ENCODE data around the gene LMNTD1. TPM values are rescaled to one million over a fixed set of nuclear protein-coding genes. Genes with fewer than 3 reads are reported as not detected.

Gene LMNTD1
- total RNA-seq, 1 experiment from 2014 or later = not detected

DNA sequence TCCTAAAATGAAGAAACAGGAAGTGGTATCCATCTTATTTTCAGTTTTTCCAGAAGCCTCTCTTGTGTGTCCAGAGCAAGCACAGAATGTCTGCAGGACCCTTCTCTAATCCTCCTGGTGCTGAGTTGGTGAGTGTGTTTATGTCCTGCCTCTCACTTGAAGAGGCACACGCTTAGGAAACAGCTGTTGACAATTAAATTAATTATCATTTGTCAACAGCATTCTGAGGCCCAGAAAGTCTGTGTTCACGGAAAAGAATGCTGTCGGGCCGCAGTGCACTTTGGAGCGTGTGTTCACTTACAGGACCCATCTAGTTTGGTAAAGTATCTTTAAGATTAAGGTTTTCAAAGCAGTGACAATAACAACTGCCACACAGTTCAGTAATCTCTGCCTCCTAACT is 70.5 kb downstream of the LMNTD1 start:
- POLR2A ChIA-PET (ENCODE audit: low non-redundant PET) = interaction anchor here (0.6 kb wide), 1 partner anchor 14 kb away, joined by 3 read pairs; no protein-coding TSS in a partner anchor

DNA sequence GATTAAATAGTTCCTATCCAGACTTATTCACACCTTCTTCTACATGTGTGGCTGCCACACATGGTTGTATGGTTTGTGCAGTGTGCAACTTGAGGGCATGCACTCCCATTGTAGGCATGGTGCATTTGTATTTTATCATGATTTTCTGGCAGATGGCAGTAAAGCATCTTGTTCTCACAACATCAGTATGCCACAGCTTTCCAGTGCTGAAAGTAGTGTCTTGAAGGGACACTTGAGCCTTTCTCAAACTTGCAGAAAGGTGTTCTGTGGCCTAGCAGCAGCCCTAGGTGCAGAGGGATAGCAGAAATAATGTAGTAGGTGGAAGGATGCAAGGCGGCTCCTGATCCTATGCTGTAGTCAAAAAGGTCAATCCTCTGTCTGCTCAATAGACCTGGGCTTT is 72.9 kb downstream of the LMNTD1 start:
- TF ChIP-seq, protein P1, sequence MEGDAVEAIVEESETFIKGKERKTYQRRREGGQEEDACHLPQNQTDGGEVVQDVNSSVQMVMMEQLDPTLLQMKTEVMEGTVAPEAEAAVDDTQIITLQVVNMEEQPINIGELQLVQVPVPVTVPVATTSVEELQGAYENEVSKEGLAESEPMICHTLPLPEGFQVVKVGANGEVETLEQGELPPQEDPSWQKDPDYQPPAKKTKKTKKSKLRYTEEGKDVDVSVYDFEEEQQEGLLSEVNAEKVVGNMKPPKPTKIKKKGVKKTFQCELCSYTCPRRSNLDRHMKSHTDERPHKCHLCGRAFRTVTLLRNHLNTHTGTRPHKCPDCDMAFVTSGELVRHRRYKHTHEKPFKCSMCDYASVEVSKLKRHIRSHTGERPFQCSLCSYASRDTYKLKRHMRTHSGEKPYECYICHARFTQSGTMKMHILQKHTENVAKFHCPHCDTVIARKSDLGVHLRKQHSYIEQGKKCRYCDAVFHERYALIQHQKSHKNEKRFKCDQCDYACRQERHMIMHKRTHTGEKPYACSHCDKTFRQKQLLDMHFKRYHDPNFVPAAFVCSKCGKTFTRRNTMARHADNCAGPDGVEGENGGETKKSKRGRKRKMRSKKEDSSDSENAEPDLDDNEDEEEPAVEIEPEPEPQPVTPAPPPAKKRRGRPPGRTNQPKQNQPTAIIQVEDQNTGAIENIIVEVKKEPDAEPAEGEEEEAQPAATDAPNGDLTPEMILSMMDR (conservative IDR thresholded peaks at IDR 0.05; ENCODE audit: low read depth, low read length) = no peak
- TF ChIP-seq EZH2 (IDR thresholded peaks at IDR 0.05; ENCODE audit: borderline replicate concordance, low read depth, low read length, poor library complexity, severe bottlenecking) = no peak
- no peak overlapping the region for H3K4me3 ChIP-seq (ENCODE audit: low read depth, low read length, poor library complexity, severe bottlenecking)
- POLR2A ChIA-PET (ENCODE audit: low non-redundant PET) = no interaction called here
- no peaks in the 10 kb centered on the region for H3K4me1 ChIP-seq (ENCODE audit: insufficient read depth, low read length, poor library complexity, severe bottlenecking)
- CTCF ChIA-PET = no interaction called here
- BruUV-seq (replicated peaks) = no TSS peak
- no peaks in the 10 kb centered on the region for H3K9me3 ChIP-seq (ENCODE audit: low read depth, low read length, poor library complexity, severe bottlenecking)
- DNase-seq (ENCODE audit: low spot score) = no peak
- intact Hi-C loops (cut with micrococcal nuclease; ENCODE audit: unreplicated experiment) = no loop called here
- no peak overlapping the region for H3K27ac ChIP-seq (ENCODE audit: low read depth, low read length, poor library complexity, severe bottlenecking)
- no peaks in the 10 kb centered on the region for H3K36me3 ChIP-seq (ENCODE audit: insufficient read depth, low read length, poor library complexity, severe bottlenecking)
- no peaks in the 10 kb centered on the region for H3K27me3 ChIP-seq (replicated peaks; ENCODE audit: insufficient read depth, low read depth, low read length, poor library complexity)

More for the DNA sequence above, 70.5 kb downstream of the LMNTD1 start:
- Histone ChIP-seq H3K36me3 (ENCODE audit: insufficient read depth, low read length, poor library complexity, severe bottlenecking) (no peaks in the 10 kb centered on the region), H3K27ac (ENCODE audit: low read depth, low read length, poor library complexity, severe bottlenecking) (no peak overlapping the region), H3K4me3 (ENCODE audit: low read depth, low read length, poor library complexity, severe bottlenecking) (no peak overlapping the region), H3K27me3 (replicated peaks; ENCODE audit: insufficient read depth, low read depth, low read length, poor library complexity) (no peaks in the 10 kb centered on the region), H3K9me3 (ENCODE audit: low read depth, low read length, poor library complexity, severe bottlenecking) (no peaks in the 10 kb centered on the region), H3K4me1 (ENCODE audit: insufficient read depth, low read length, poor library complexity, severe bottlenecking) (no peaks in the 10 kb centered on the region)
- intact Hi-C loops (cut with micrococcal nuclease; ENCODE audit: unreplicated experiment) = no loop called here
- peak; percentile 17 for DNase-seq (ENCODE audit: low spot score)
- no TSS peak for BruUV-seq (replicated peaks)
- no peak for TF ChIP-seq EZH2 (IDR thresholded peaks at IDR 0.05; ENCODE audit: borderline replicate concordance, low read depth, low read length, poor library complexity, severe bottlenecking)
- TF ChIP-seq, protein P1 (conservative IDR thresholded peaks at IDR 0.05; ENCODE audit: low read depth, low read length) = no peak
- CTCF ChIA-PET = no interaction called here

DNA sequence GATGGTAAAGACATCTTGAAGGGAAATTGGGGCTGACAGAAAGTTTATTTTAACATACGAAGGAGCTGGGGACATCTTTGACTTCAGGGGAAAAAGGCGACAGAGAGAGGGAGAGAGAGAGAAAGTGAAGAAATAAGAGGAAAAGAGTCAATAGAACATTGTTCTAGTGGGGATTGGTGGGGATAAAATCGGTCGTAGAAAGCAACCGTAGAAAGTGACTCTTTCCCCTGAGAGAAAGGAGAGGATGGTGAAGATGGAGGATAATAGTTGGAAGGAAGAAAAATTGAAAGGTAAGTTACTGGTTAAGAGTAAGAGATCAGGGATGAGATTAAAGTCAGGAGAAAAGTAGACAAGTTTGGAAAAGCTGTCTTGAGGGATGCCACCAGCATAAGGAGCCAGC is 75.9 kb downstream of the LMNTD1 start:
- no peaks in the 10 kb centered on the region for H3K9me3 ChIP-seq (ENCODE audit: low read depth, low read length, poor library complexity, severe bottlenecking)
- intact Hi-C loops (cut with micrococcal nuclease; ENCODE audit: unreplicated experiment) = no loop called here
- TF ChIP-seq EZH2 (IDR thresholded peaks at IDR 0.05; ENCODE audit: borderline replicate concordance, low read depth, low read length, poor library complexity, severe bottlenecking) = no peak
- TF ChIP-seq, protein P1 (conservative IDR thresholded peaks at IDR 0.05; ENCODE audit: low read depth, low read length) = no peak
- no TSS peak for BruUV-seq (replicated peaks)
- no peak overlapping the region for H3K27ac ChIP-seq (ENCODE audit: low read depth, low read length, poor library complexity, severe bottlenecking)
- ChIA-PET POLR2A (ENCODE audit: low non-redundant PET) (no interaction called here), CTCF (no interaction called here)
- no peaks in the 10 kb centered on the region for H3K36me3 ChIP-seq (ENCODE audit: insufficient read depth, low read length, poor library complexity, severe bottlenecking)
- H3K4me1 ChIP-seq (ENCODE audit: insufficient read depth, low read length, poor library complexity, severe bottlenecking) = no peaks in the 10 kb centered on the region
- no peak for DNase-seq (ENCODE audit: low spot score)
- no peaks in the 10 kb centered on the region for H3K27me3 ChIP-seq (replicated peaks; ENCODE audit: insufficient read depth, low read depth, low read length, poor library complexity)
- H3K4me3 ChIP-seq (ENCODE audit: low read depth, low read length, poor library complexity, severe bottlenecking) = no peak overlapping the region

All from A673 (cell line).